Measurements from ENCODE around the gene PRKCB. TPM values are rescaled to one million over a fixed set of nuclear protein-coding genes. Genes with fewer than 3 reads are reported as not detected.
"Not testable (repeated sequence)": the region's sequence is repeated elsewhere in the genome, so short reads cannot be mapped to it uniquely, and the experiment has no call there.

PRKCB gene
- total RNA-seq, 2 experiments from 2014 or later: 21.0 to 51.6 TPM

DNA sequence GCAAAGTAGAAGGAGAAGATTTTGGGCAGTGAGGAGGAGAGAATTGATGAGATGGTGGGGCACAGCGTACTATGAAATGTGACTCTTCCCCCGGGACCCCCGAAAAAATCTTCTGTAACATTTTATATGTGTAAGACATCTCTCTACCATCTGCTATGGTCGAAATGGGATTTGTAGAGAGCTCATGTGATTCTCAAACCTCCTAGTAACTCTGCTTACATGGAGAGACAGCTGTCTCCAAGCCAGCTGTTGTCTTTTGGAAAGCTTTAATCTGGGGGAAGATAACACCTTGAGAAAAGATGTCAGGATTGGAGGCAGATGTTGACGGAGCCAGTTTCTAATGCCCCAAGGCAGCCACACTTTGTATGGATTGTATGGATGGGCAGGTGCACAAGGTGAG lies 94.1 kb downstream of the PRKCB start:
- Histone ChIP-seq H3K9me2 (ENCODE audit: insufficient read depth, low read length) (no peaks in the 10 kb centered on the region), H3K36me3 (ENCODE audit: insufficient read depth, low read length) (no peaks in the 10 kb centered on the region), H3K4me3 (ENCODE audit: low read depth, low read length, poor library complexity, severe bottlenecking) (no peak overlapping the region), H3K79me2 (ENCODE audit: insufficient read depth, low read depth, low read length) (no peaks in the 10 kb centered on the region), H2AFZ (ENCODE audit: low read length) (no peak overlapping the region), H3K9me3 (ENCODE audit: low read length) (no peaks in the 10 kb centered on the region), H4K20me1 (ENCODE audit: insufficient read depth, low read length) (no peaks in the 10 kb centered on the region), H3K4me1 (ENCODE audit: insufficient read depth, low read length, poor library complexity, severe bottlenecking) (no peaks in the 10 kb centered on the region), H3K4me2 (ENCODE audit: low read length) (no peak overlapping the region), H3K27ac (ENCODE audit: low read depth, low read length, poor library complexity, severe bottlenecking) (no peak overlapping the region)
- DNase-seq (ENCODE audit: low spot score): no peak
- ChIA-PET CTCF (ENCODE audit: unreplicated experiment) (interaction anchor here (0.6 to 0.8 kb wide), 2 partner anchors 61 to 116 kb away, joined by 3 read pairs; no protein-coding TSS in a partner anchor), POLR2A (no interaction called here)
- intact Hi-C loops (cut with micrococcal nuclease; ENCODE audit: unreplicated experiment): no loop called here
- TF ChIP-seq, protein P1, sequence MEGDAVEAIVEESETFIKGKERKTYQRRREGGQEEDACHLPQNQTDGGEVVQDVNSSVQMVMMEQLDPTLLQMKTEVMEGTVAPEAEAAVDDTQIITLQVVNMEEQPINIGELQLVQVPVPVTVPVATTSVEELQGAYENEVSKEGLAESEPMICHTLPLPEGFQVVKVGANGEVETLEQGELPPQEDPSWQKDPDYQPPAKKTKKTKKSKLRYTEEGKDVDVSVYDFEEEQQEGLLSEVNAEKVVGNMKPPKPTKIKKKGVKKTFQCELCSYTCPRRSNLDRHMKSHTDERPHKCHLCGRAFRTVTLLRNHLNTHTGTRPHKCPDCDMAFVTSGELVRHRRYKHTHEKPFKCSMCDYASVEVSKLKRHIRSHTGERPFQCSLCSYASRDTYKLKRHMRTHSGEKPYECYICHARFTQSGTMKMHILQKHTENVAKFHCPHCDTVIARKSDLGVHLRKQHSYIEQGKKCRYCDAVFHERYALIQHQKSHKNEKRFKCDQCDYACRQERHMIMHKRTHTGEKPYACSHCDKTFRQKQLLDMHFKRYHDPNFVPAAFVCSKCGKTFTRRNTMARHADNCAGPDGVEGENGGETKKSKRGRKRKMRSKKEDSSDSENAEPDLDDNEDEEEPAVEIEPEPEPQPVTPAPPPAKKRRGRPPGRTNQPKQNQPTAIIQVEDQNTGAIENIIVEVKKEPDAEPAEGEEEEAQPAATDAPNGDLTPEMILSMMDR (conservative IDR thresholded peaks at IDR 0.05; ENCODE audit: low read length): no peak
- no peak for TF ChIP-seq EZH2phosphoT487 (IDR thresholded peaks at IDR 0.05; ENCODE audit: borderline replicate concordance, low read depth, low read length)
- no TSS peak for BruUV-seq (replicated peaks)

DNA sequence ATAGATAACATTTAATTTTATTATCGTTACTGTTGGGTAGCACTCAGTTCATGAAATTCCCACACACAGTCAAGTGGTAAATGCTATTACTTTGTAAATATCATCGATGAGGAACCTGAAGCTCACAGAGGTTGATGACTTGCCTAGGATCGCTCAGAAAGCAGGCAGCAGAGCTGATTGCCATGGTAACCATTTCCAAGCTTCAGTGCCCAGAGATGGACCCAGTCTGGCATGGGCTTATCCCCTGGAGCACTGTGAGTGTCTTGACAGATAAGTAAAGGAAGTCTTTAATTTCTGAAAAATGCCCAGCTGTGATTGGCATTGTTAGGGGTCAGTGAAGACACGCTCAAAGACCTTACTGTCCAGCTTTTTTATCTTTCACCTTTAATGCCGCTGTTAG lies 95.0 kb downstream of the PRKCB start:
- BruUV-seq (replicated peaks): no TSS peak
- DNase-seq (ENCODE audit: low spot score): no peak
- POLR2A ChIA-PET: interaction anchor here (0.8 kb wide), 1 partner anchor 15 kb away, joined by 4 read pairs; no protein-coding TSS in a partner anchor
- intact Hi-C loops (cut with micrococcal nuclease; ENCODE audit: unreplicated experiment): no loop called here
- no peaks in the 10 kb centered on the region for H4K20me1 ChIP-seq (ENCODE audit: insufficient read depth, low read length)
- H2AFZ ChIP-seq (ENCODE audit: low read length): no peak overlapping the region
- H3K4me3 ChIP-seq (ENCODE audit: low read depth, low read length, poor library complexity, severe bottlenecking): no peak overlapping the region
- no peak overlapping the region for H3K4me2 ChIP-seq (ENCODE audit: low read length)
- H3K9me3 ChIP-seq (ENCODE audit: low read length): no peaks in the 10 kb centered on the region
- no peaks in the 10 kb centered on the region for H3K36me3 ChIP-seq (ENCODE audit: insufficient read depth, low read length)
- H3K27ac ChIP-seq (ENCODE audit: low read depth, low read length, poor library complexity, severe bottlenecking): no peak overlapping the region
- no peaks in the 10 kb centered on the region for H3K4me1 ChIP-seq (ENCODE audit: insufficient read depth, low read length, poor library complexity, severe bottlenecking)
- CTCF ChIA-PET (ENCODE audit: unreplicated experiment): interaction anchor here (0.8 kb wide), 1 partner anchor 115 kb away, joined by 3 read pairs; no protein-coding TSS in a partner anchor
- no peaks in the 10 kb centered on the region for H3K9me2 ChIP-seq (ENCODE audit: insufficient read depth, low read length)
- TF ChIP-seq, protein P1 (conservative IDR thresholded peaks at IDR 0.05; ENCODE audit: low read length): no peak
- TF ChIP-seq EZH2phosphoT487 (IDR thresholded peaks at IDR 0.05; ENCODE audit: borderline replicate concordance, low read depth, low read length): no peak
- H3K79me2 ChIP-seq (ENCODE audit: insufficient read depth, low read depth, low read length): no peaks in the 10 kb centered on the region

- intact Hi-C loops (cut with micrococcal nuclease; ENCODE audit: unreplicated experiment): no loop called here
- no peaks in the 10 kb centered on the region for H3K79me2 ChIP-seq (ENCODE audit: insufficient read depth, low read depth, low read length)
These were observed 95.4 kb downstream of the PRKCB start for GRCh38 chr16:23931199-23931598.

GRCh38 chr16:23933650-23934049 lies 97.9 kb downstream of the PRKCB start:
- H4K20me1 ChIP-seq (ENCODE audit: insufficient read depth, low read length); H3K27ac ChIP-seq (ENCODE audit: low read depth, low read length, poor library complexity, severe bottlenecking); H3K4me2 ChIP-seq (ENCODE audit: low read length); H3K9me2 ChIP-seq (ENCODE audit: insufficient read depth, low read length); BruUV-seq (replicated peaks); DNase-seq (ENCODE audit: low spot score); CTCF ChIA-PET (ENCODE audit: unreplicated experiment); H3K4me3 ChIP-seq (ENCODE audit: low read depth, low read length, poor library complexity, severe bottlenecking); H3K36me3 ChIP-seq (ENCODE audit: insufficient read depth, low read length); H2AFZ ChIP-seq (ENCODE audit: low read length); H3K9me3 ChIP-seq (ENCODE audit: low read length); H3K79me2 ChIP-seq (ENCODE audit: insufficient read depth, low read depth, low read length); H3K4me1 ChIP-seq (ENCODE audit: insufficient read depth, low read length, poor library complexity, severe bottlenecking); intact Hi-C loops (cut with micrococcal nuclease; ENCODE audit: unreplicated experiment): not testable (repeated sequence)
- POLR2A ChIA-PET: interaction anchor here (0.6 kb wide), 1 partner anchor 7 kb away, joined by 3 read pairs; no protein-coding TSS in a partner anchor

More at GRCh38 chr16:23931199-23931598, 95.4 kb downstream of the PRKCB start:
- TF ChIP-seq, protein P1 (conservative IDR thresholded peaks at IDR 0.05; ENCODE audit: low read length): no peak
- no peak for TF ChIP-seq EZH2phosphoT487 (IDR thresholded peaks at IDR 0.05; ENCODE audit: borderline replicate concordance, low read depth, low read length)
- no peaks in the 10 kb centered on the region for H3K4me1 ChIP-seq (ENCODE audit: insufficient read depth, low read length, poor library complexity, severe bottlenecking)
- no peaks in the 10 kb centered on the region for H4K20me1 ChIP-seq (ENCODE audit: insufficient read depth, low read length)
- H3K9me2 ChIP-seq (ENCODE audit: insufficient read depth, low read length): no peaks in the 10 kb centered on the region
- CTCF ChIA-PET (ENCODE audit: unreplicated experiment): no interaction called here
- BruUV-seq (replicated peaks): no TSS peak
- DNase-seq (ENCODE audit: low spot score): no peak
- H3K4me2 ChIP-seq (ENCODE audit: low read length): no peak overlapping the region
- no peak overlapping the region for H3K4me3 ChIP-seq (ENCODE audit: low read depth, low read length, poor library complexity, severe bottlenecking)
- no peak overlapping the region for H3K27ac ChIP-seq (ENCODE audit: low read depth, low read length, poor library complexity, severe bottlenecking)
- POLR2A ChIA-PET: interaction anchor here (0.8 kb wide), 1 partner anchor 16 kb away, joined by 4 read pairs; no protein-coding TSS in a partner anchor
- no peaks in the 10 kb centered on the region for H3K9me3 ChIP-seq (ENCODE audit: low read length)
- no peaks in the 10 kb centered on the region for H3K36me3 ChIP-seq (ENCODE audit: insufficient read depth, low read length)
- no peak overlapping the region for H2AFZ ChIP-seq (ENCODE audit: low read length)

Measured in OCI-LY7 (cell line).